SK-N-SH treated with all-trans-retinoic acid at 6 μM for 48 hours (cell line): Measurements from ENCODE around the gene AMHR2.
A peak's percentile ranks its signal among the peaks of the same experiment; 100 is the strongest.

Source experiments
- ATAC-seq: fragments of 200-7000 bp; cut with Tn5 transposase; 3 replicates; pipeline ENCODE4 v1.9.1; 2020; ENCODE audit warnings: mild to moderate bottlenecking, moderate library complexity
- ARNTL ChIP-seq: fragments of 450-650 bp; formaldehyde crosslinking; IDR thresholded peaks from 2 replicates; pipeline ENCODE4 v1.5.0; 2020; ENCODE audit warnings: low read depth, mild to moderate bottlenecking, moderate library complexity, borderline replicate concordance
- CSDC2 ChIP-seq: fragments of 250-450 bp; sonication (Bioruptor Pico); IDR thresholded peaks from 2 replicates; pipeline ENCODE4 v1.5.0; 2020; ENCODE audit warnings: mild to moderate bottlenecking, moderate library complexity
- ESRRG ChIP-seq: fragments of 250-450 bp; sonication (Bioruptor Pico); IDR thresholded peaks from 2 replicates; pipeline ENCODE4 v1.6.1; 2021; ENCODE audit warnings: mild to moderate bottlenecking
- ISL1 ChIP-seq: fragments of 250-450 bp; sonication (Bioruptor Pico); IDR thresholded peaks from 2 replicates; pipeline ENCODE4 v2.1.2; 2022; ENCODE audit warnings: mild to moderate bottlenecking, moderate library complexity
- OSR1 ChIP-seq: fragments of 250-450 bp; sonication (Bioruptor Pico); IDR thresholded peaks from 2 replicates; pipeline ENCODE4 v1.8.0; 2022; ENCODE audit warnings: moderate library complexity, mild to moderate bottlenecking, inconsistent platforms
- PPARA ChIP-seq: fragments of 250-450 bp; sonication (Bioruptor Pico); IDR thresholded peaks from 2 replicates; pipeline ENCODE4 v1.5.0; 2020; ENCODE audit warnings: mild to moderate bottlenecking, borderline replicate concordance
- RARB ChIP-seq: fragments of 250-450 bp; sonication (Bioruptor Pico); IDR thresholded peaks from 2 replicates; pipeline ENCODE4 v1.8.0; 2021; ENCODE audit warnings: mild to moderate bottlenecking, moderate library complexity
- TOX ChIP-seq: fragments of 250-450 bp; sonication (Bioruptor Pico); IDR thresholded peaks from 2 replicates; pipeline ENCODE4 v1.8.0; 2021; ENCODE audit warnings: mild to moderate bottlenecking, moderate library complexity, borderline replicate concordance
- ZC3H10 ChIP-seq: fragments of 250-450 bp; sonication (Bioruptor Pico); IDR thresholded peaks from 2 replicates; pipeline ENCODE4 v1.5.1; 2021; ENCODE audit warnings: mild to moderate bottlenecking, moderate library complexity
- ZFP3 ChIP-seq: fragments of 250-450 bp; sonication (Bioruptor Pico); IDR thresholded peaks from 2 replicates; pipeline ENCODE4 v1.5.0; 2020; ENCODE audit warnings: mild to moderate bottlenecking, moderate library complexity
- ZNF565 ChIP-seq: fragments of 450-650 bp; formaldehyde crosslinking; conservative IDR thresholded peaks from 2 replicates; pipeline ENCODE4 v1.5.0; 2020; ENCODE audit warnings: low read depth, mild to moderate bottlenecking, moderate library complexity
- TF ChIP-seq, protein P1 (sequence below): fragments of 250-450 bp; sonication (Bioruptor Pico); IDR thresholded peaks from 2 replicates; pipeline ENCODE4 v1.5.1; 2021; ENCODE audit warnings: mild to moderate bottlenecking, moderate library complexity
- TF ChIP-seq, protein P2 (sequence below): fragments of 250-450 bp; sonication (Bioruptor Pico); IDR thresholded peaks from 2 replicates; pipeline ENCODE4 v1.5.1; 2020; ENCODE audit warnings: low read depth, mild to moderate bottlenecking, moderate library complexity
- TF ChIP-seq, protein P3 (sequence below): fragments of 250-450 bp; sonication (Bioruptor Pico); IDR thresholded peaks from 2 replicates; pipeline ENCODE4 v1.5.0; 2020; ENCODE audit warnings: mild to moderate bottlenecking, moderate library complexity
- TF ChIP-seq, protein P4 (sequence below): fragments of 250-450 bp; sonication (Bioruptor Pico); IDR thresholded peaks from 2 replicates; pipeline ENCODE4 v1.8.0; 2020; ENCODE audit warnings: mild to moderate bottlenecking, moderate library complexity, borderline replicate concordance

The AMHR2 gene

DNA sequence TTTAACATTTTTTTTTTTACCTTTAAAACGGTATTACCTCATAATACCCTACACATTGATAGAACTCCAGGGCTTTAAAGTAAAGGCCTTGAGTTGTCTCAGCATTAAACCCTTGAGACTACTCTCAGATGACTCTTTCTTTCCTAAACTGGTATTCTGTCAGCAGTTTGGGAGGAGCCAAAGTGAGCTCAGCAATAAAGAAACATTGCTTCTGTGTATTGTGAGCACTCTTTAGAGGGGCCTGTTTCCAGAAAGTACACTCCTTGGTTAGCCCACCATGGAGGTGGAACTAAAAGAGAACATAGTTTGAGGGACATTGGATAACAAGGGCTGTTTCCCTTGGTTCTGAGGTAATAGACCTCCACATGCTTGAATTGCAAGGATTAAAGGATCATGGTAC is 55.2 kb downstream of the AMHR2 start:
- no peak for TF ChIP-seq TOX (CRISPR knock-in tag)
- TF ChIP-seq ARNTL (CRISPR knock-in tag), result no peak
- no peak for TF ChIP-seq RARB (CRISPR knock-in tag)
- TF ChIP-seq, protein P1, sequence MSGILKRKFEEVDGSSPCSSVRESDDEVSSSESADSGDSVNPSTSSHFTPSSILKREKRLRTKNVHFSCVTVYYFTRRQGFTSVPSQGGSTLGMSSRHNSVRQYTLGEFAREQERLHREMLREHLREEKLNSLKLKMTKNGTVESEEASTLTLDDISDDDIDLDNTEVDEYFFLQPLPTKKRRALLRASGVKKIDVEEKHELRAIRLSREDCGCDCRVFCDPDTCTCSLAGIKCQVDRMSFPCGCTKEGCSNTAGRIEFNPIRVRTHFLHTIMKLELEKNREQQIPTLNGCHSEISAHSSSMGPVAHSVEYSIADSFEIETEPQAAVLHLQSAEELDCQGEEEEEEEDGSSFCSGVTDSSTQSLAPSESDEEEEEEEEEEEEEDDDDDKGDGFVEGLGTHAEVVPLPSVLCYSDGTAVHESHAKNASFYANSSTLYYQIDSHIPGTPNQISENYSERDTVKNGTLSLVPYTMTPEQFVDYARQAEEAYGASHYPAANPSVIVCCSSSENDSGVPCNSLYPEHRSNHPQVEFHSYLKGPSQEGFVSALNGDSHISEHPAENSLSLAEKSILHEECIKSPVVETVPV (CRISPR knock-in tag), result no peak
- TF ChIP-seq ZFP3 (CRISPR knock-in tag), result no peak
- TF ChIP-seq OSR1 (CRISPR knock-in tag), result no peak
- no peak for TF ChIP-seq PPARA
- TF ChIP-seq ISL1 (CRISPR knock-in tag), result no peak
- TF ChIP-seq, protein P2, sequence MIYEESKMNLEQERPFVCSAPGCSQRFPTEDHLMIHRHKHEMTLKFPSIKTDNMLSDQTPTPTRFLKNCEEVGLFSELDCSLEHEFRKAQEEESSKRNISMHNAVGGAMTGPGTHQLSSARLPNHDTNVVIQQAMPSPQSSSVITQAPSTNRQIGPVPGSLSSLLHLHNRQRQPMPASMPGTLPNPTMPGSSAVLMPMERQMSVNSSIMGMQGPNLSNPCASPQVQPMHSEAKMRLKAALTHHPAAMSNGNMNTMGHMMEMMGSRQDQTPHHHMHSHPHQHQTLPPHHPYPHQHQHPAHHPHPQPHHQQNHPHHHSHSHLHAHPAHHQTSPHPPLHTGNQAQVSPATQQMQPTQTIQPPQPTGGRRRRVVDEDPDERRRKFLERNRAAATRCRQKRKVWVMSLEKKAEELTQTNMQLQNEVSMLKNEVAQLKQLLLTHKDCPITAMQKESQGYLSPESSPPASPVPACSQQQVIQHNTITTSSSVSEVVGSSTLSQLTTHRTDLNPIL (CRISPR knock-in tag), result no peak
- ATAC-seq, result no peak

DNA sequence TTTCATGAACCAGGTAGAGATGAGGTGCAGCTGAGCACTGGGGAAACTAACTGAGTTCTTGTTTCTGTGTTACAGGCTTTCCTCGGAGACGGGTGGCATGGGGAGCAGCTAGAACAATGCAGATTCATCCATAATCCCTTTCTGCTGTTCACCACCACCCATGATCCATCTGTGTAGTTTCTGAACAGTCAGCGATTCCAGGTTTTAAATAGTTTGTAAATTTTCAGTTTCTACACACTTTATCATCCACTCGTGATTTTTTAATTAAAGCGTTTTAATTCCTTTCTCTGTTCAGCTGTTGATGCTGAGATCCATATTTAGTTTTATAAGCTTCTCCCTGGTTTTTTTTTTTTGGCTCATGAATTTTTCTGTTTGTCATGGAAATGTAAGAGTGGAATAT is 55.7 kb downstream of the AMHR2 start:
- no peak for ATAC-seq
- TF ChIP-seq PPARA (no peak), ISL1 (CRISPR knock-in tag) (no peak), ESRRG (no peak), ZNF565 (CRISPR knock-in tag) (no peak), CSDC2 (no peak), TOX (CRISPR knock-in tag) (no peak)
- TF ChIP-seq, protein P3, sequence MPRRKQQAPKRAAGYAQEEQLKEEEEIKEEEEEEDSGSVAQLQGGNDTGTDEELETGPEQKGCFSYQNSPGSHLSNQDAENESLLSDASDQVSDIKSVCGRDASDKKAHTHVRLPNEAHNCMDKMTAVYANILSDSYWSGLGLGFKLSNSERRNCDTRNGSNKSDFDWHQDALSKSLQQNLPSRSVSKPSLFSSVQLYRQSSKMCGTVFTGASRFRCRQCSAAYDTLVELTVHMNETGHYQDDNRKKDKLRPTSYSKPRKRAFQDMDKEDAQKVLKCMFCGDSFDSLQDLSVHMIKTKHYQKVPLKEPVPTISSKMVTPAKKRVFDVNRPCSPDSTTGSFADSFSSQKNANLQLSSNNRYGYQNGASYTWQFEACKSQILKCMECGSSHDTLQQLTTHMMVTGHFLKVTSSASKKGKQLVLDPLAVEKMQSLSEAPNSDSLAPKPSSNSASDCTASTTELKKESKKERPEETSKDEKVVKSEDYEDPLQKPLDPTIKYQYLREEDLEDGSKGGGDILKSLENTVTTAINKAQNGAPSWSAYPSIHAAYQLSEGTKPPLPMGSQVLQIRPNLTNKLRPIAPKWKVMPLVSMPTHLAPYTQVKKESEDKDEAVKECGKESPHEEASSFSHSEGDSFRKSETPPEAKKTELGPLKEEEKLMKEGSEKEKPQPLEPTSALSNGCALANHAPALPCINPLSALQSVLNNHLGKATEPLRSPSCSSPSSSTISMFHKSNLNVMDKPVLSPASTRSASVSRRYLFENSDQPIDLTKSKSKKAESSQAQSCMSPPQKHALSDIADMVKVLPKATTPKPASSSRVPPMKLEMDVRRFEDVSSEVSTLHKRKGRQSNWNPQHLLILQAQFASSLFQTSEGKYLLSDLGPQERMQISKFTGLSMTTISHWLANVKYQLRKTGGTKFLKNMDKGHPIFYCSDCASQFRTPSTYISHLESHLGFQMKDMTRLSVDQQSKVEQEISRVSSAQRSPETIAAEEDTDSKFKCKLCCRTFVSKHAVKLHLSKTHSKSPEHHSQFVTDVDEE (CRISPR knock-in tag), result no peak

DNA sequence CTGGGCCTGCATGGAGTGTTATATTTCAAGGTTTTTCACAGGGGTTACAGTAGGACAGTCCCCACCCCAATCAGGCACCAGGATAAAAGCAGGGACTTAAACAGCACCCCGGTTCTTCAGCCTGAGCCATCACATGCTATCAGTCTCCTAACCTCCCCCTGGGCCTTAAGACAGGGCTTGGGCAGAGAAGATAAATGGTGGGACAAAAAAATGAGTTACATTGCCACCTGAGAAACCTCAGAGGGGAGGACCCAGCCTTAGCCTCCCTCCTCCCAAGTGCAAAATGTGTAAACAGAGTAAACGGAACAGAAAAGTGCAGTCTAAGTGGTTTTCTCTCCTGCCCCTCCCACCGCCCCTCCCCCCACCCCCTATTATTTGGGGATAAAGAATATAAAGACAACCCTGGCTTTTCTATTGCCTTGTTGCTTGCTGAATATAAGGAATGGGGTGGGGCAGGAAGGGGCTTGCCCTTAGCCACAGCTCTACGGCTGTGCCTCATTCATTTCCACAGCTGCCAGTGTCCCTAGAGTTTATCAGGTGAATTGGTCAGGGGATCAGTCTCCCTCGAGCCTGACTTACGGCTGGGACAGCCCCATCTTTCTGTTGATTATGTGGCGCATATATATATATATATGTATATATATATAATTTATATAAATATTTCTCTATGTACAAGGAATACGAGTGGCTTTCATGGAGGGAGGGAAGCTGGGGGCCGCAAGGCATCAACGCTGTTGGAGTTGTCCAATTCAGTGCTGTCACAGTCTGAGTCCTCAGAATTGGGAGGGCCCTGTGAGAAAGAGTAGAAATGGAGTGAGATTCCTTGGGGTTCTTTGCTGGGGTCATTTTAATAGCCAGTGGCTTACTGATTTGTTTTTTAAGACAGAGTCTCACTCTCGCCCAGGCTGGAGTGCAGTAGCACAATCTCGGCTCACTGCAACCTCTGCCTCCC is 57.1 kb downstream of the AMHR2 start:
- TF ChIP-seq TOX (CRISPR knock-in tag) (0 out of 2 replicates have a peak, but pooled peaks have one; percentile 4), OSR1 (CRISPR knock-in tag) (no peak), ZC3H10 (CRISPR knock-in tag) (no peak)
- TF ChIP-seq, protein P4, sequence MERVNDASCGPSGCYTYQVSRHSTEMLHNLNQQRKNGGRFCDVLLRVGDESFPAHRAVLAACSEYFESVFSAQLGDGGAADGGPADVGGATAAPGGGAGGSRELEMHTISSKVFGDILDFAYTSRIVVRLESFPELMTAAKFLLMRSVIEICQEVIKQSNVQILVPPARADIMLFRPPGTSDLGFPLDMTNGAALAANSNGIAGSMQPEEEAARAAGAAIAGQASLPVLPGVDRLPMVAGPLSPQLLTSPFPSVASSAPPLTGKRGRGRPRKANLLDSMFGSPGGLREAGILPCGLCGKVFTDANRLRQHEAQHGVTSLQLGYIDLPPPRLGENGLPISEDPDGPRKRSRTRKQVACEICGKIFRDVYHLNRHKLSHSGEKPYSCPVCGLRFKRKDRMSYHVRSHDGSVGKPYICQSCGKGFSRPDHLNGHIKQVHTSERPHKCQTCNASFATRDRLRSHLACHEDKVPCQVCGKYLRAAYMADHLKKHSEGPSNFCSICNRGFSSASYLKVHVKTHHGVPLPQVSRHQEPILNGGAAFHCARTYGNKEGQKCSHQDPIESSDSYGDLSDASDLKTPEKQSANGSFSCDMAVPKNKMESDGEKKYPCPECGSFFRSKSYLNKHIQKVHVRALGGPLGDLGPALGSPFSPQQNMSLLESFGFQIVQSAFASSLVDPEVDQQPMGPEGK (CRISPR knock-in tag), result 0 out of 2 replicates have a peak, but pooled peaks have one; percentile 12
- TF ChIP-seq, all 23 proteins: peak for 2
- ATAC-seq, result no peak
